Spinal cord (tissue), 10 donors: ENCODE measurements around the gene DUSP1. TPM values are rescaled to one million over a fixed set of nuclear protein-coding genes. Genes with fewer than 3 reads are reported as not detected.

Source experiments
- DNase-seq, 6 donors: peaks; one replicate each; pipeline versions ENCODE4 v3.0.0 to v3.0.0-alpha.2; 2013 to 2015; ENCODE audit warnings: low spot score in 6 of 6, low read depth in 4 of 6
- H3K27ac ChIP-seq: one replicate; pipeline ENCODE4 v1.5.1; 2013; ENCODE audit warnings: low read depth, low read length, control low read depth
- H3K27me3 ChIP-seq: one replicate; pipeline ENCODE4 v1.6.1; 2013; ENCODE audit warnings: low read length; ENCODE audit not compliant: control insufficient read depth, insufficient read depth
- H3K36me3 ChIP-seq: one replicate; pipeline ENCODE4 v1.6.1; 2013; ENCODE audit warnings: low read length; ENCODE audit not compliant: control insufficient read depth, insufficient read depth
- H3K4me1 ChIP-seq: one replicate; pipeline ENCODE4 v1.6.1; 2013; ENCODE audit warnings: low read length; ENCODE audit not compliant: control insufficient read depth, insufficient read depth
- H3K4me3 ChIP-seq: one replicate; pipeline ENCODE4 v1.5.1; 2013; ENCODE audit warnings: low read depth, low read length, control low read depth
- H3K9me3 ChIP-seq: one replicate; pipeline ENCODE4 v1.6.1; 2013; ENCODE audit warnings: low read length; ENCODE audit not compliant: control insufficient read depth, insufficient read depth
- WGBS: methylation state at CpG from one replicate; pipeline ENCODE4 v1.1.5; 2013; ENCODE audit warnings: missing lambda C conversion rate; ENCODE audit not compliant: insufficient coverage; 5-methylcytosine and 5-hydroxymethylcytosine counted together
- polyA plus RNA-seq, 2 donors: library from polyadenylated mRNA; unstranded; fragments of 120-200 nt; gene quantifications; one replicate each; pipeline ENCODE4 v1.2.1, GENCODE V29; 2013; ENCODE audit not compliant: insufficient read length in 2 of 2
- total RNA-seq, 2 donors: library from RNA; depleted of rRNA in 1 of 2; stranded (reverse); fragments of 120-200 nt in 1 of 2; fragments of >200 nt in 1 of 2; gene quantifications; one replicate each; pipeline versions ENCODE4 v1.2.3 to v1.2.4, GENCODE V29; 2013 to 2014
- donor health status: healthy.

The DUSP1 gene
- total and polyA plus RNA-seq, 4 donors, result 31.3 to 170 (median 107) TPM

GRCh38 chr5:172772112-172772906 lies 1.3 kb upstream of the DUSP1 start:
- Histone ChIP-seq H3K4me1 (peaks cover 41% of the 10 kb centered on the region), H3K4me3 (peak overlapping the region; percentile 48), H3K36me3 (peaks cover 16% of the 10 kb centered on the region), H3K27ac (peak overlapping the region; percentile 99), H3K9me3 (no peaks in the 10 kb centered on the region), H3K27me3 (no peaks in the 10 kb centered on the region)
- WGBS, result 2% methylated on average over 47 of the region's 50 CpGs
- peak in 3 of 6 donors; percentile 55 to 91 (median 89) for DNase-seq

- peak overlapping the region; percentile 99 for H3K27ac ChIP-seq
- H3K4me3 ChIP-seq, result peak overlapping the region; percentile 48
- no peaks in the 10 kb centered on the region for H3K9me3 ChIP-seq
- no peaks in the 10 kb centered on the region for H3K27me3 ChIP-seq
- 0% methylated on average over 33 of the region's 40 CpGs for WGBS
- H3K36me3 ChIP-seq, result peaks cover 18% of the 10 kb centered on the region
- peaks cover 45% of the 10 kb centered on the region for H3K4me1 ChIP-seq
- DNase-seq, result peak in 1 of 6 donors; percentile 64
These were observed 580 bp upstream of the DUSP1 start for GRCh38 chr5:172771439-172772111.

GRCh38 chr5:172770374-172770674 lies 671 bp downstream of the DUSP1 start:
- Histone ChIP-seq H3K9me3 (no peaks in the 10 kb centered on the region), H3K4me3 (peak overlapping the region; percentile 99), H3K27ac (peak overlapping the region; percentile 94), H3K36me3 (peaks cover 18% of the 10 kb centered on the region), H3K27me3 (no peaks in the 10 kb centered on the region), H3K4me1 (peaks cover 57% of the 10 kb centered on the region)
- no peak for DNase-seq
- under 1% methylated on average over 29 of the region's 29 CpGs for WGBS

- peaks cover 18% of the 10 kb centered on the region for H3K36me3 ChIP-seq
- peaks cover 61% of the 10 kb centered on the region for H3K4me1 ChIP-seq
- peak overlapping the region; percentile 99 for H3K4me3 ChIP-seq
- no peaks in the 10 kb centered on the region for H3K27me3 ChIP-seq
- no peaks in the 10 kb centered on the region for H3K9me3 ChIP-seq
- 11% methylated on average over 20 of the region's 21 CpGs for WGBS
- peak overlapping the region; percentile 94 for H3K27ac ChIP-seq
- DNase-seq, result peak in 2 of 6 donors; percentile 62 to 70
These were observed 1.2 kb downstream of the DUSP1 start for GRCh38 chr5:172769616-172770373.

- Histone ChIP-seq H3K27me3 (no peaks in the 10 kb centered on the region), H3K9me3 (no peaks in the 10 kb centered on the region), H3K27ac (peak overlapping the region; percentile 94), H3K4me3 (peak overlapping the region; percentile 99), H3K4me1 (peaks cover 65% of the 10 kb centered on the region), H3K36me3 (peaks cover 18% of the 10 kb centered on the region)
- DNase-seq, result no peak
- WGBS, result 50% methylated on average over 1 of the region's 2 CpGs
These were observed 1.7 kb downstream of the DUSP1 start for GRCh38 chr5:172769342-172769615.

- H3K27ac ChIP-seq, result peak overlapping the region; percentile 94
- 81% methylated on average over 10 of the region's 20 CpGs for WGBS
- peak overlapping the region; percentile 99 for H3K4me3 ChIP-seq
- DNase-seq, result no peak
- H3K4me1 ChIP-seq, result peaks cover 65% of the 10 kb centered on the region
- H3K9me3 ChIP-seq, result no peaks in the 10 kb centered on the region
- peaks cover 18% of the 10 kb centered on the region for H3K36me3 ChIP-seq
- H3K27me3 ChIP-seq, result no peaks in the 10 kb centered on the region
These were observed 2.2 kb downstream of the DUSP1 start for GRCh38 chr5:172768573-172769341.

- H3K36me3 ChIP-seq, result peaks cover 18% of the 10 kb centered on the region
- H3K27ac ChIP-seq, result peak overlapping the region; percentile 94
- WGBS, result 94% methylated on average over 2 of the region's 5 CpGs
- H3K4me1 ChIP-seq, result peaks cover 65% of the 10 kb centered on the region
- DNase-seq, result no peak
- peak overlapping the region; percentile 99 for H3K4me3 ChIP-seq
- H3K27me3 ChIP-seq, result no peaks in the 10 kb centered on the region
- H3K9me3 ChIP-seq, result no peaks in the 10 kb centered on the region
These were observed 2.9 kb downstream of the DUSP1 start for GRCh38 chr5:172768098-172768572.

GRCh38 chr5:172766287-172767108 lies 4.5 kb downstream of the DUSP1 start:
- no peaks in the 10 kb centered on the region for H3K9me3 ChIP-seq
- peak overlapping the region; percentile 94 for H3K27ac ChIP-seq
- peak overlapping the region; percentile 6 for H3K4me3 ChIP-seq
- peaks cover 53% of the 10 kb centered on the region for H3K4me1 ChIP-seq
- 22% methylated on average over 8 of the region's 17 CpGs for WGBS
- H3K36me3 ChIP-seq, result peaks cover 18% of the 10 kb centered on the region
- peak in 2 of 6 donors; percentile 61 to 77 for DNase-seq
- no peaks in the 10 kb centered on the region for H3K27me3 ChIP-seq
